HG03039 (cell line): ENCODE results near the gene MEX3D.

Source experiments
- ATAC-seq: cut with Tn5 transposase; IDR thresholded peaks from one replicate; pipeline ENCODE4 v1.9.1; 2021; ENCODE audit warnings: mild to moderate bottlenecking, moderate library complexity; ENCODE audit not compliant: unreplicated experiment

The MEX3D gene

DNA sequence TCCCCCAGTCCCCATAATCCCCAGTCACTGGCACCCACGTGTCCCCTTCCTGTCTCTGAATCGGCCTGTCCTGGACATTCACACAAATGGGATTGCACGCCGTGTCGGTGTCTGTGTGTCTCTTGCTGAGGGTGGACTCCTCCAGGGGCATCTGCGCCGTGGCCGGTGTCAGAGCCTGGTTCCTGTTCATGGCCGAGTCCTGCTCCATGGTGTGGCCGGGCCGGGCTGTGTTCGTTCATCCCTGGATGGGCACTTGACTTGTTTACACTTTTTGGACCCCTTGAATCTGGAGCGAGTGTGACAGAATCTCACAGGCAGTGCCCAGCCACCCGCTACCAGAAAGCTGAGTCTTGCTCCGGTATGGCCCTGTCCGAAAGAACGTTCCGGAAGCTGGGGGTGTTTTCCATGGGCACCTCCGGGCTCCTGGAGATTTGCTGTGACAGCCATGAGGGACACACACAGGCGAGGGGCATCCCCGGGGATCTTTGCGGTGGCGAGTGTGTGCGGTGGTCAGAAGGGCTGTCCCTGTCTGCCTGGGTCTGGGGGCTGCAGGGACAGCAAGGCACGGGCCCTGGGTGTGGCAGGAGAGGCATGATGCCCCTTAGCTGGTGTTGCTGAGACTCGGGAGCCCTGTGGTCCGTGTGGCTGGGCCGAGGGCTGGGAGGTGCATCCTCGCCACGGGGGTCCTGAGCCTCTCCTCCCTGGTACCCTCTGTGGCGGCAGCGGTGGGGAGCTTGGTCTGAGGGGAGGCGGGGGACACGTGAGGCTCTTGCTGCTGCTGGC, 6.4 kb upstream of the MEX3D start:
- no peak for ATAC-seq

DNA sequence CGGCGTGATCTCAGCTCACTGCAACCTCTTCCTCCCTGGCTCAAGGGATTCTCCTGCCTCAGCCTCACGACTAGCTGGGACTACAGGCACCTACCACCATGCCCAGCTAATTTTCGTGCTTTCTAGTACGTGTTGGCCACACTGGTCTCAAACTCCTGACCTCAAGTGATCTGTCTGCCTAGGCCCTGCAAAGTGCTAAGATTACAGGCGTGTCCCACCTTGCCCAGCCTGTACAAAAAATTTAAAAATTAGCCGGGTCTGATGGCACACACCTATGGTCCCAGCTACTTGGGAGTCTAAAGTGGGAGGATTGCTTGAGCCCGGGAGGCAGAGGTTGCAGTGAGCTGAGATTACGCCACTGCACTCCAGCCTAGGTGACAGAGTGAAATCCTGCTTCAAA, 4.7 kb upstream of the MEX3D start:
- no peak for ATAC-seq

DNA sequence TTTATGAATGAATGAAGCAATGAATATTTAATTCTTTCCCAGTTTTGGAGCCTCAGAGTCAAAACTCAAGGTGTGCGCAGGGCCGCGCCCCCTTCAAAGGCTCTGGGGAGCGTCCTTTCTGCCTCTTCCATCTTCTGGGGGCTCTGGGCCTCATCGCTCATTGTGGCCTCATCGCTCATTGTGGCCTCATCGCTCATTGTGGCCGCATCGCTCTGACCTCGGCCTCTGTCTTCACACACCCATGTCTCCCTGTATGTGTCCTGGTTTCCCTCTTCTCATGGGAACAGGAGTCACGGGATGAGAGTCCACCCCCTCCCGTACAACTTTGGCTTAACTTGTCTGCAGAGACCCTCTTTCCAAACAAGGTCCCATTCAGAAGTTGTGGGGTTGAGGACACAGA, 3.2 kb upstream of the MEX3D start:
- no peak for ATAC-seq

DNA sequence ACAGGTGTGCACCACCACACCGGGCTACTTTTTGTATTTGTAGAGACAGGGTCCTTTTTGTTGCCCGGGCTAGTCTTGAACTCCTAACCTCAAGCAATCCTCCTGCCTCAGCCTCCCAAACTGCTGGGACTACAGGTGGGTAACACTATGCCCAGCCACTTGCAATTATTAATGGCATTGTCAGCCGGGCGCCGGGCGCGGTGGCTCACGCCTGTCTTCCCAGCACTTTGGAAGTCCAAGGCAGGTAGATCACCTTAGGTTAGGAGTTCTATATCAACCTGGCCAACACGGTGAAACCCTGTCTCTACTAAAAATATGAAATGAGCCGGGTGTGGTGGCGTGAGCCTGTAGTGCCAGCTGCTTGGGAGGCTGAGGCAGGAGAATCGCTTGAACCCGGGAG, 2.7 kb upstream of the MEX3D start:
- ATAC-seq: no peak

DNA sequence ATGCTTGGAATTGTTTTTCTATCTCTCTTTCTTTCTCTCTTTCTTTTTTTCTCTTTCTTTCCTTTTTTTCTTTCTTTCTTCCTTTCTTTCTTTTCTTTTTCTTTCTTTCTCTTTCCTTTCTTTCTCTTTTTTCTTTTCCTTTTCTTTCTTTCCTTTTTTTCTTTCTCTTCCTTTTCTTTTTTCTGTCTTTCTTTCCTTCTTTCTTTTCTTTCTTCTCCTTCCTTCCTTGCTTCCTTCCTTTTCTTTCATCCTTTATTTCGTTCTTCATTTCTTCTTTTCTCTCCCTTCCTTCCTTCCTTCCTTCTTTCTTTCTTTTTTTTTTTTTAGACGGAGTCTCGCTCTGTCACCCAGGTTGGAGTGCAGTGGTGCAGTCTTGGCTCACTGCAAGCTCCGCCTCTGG, 1.9 kb upstream of the MEX3D start:
- ATAC-seq: no peak

DNA sequence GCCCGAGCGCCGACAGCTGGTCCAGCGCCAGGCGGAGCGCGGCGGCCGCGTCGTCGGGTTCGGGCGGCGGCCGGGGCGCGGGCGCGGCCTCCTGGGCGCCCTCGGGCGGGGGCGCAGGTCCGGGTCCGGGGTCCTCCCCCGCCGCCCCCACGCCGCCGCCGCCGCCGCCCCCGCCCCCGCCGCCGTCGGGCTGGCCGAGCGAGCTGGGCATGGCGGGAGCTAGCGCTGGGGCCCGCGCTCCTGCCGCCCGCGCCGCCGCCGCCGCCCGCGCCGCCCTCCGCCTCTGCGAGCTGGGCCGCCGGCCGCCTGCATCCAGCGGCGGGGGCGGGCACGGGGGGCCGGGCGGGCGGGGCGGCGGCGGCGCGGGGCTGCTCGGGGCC, 287 bp downstream of the MEX3D start:
- ATAC-seq: peak; percentile 3

DNA sequence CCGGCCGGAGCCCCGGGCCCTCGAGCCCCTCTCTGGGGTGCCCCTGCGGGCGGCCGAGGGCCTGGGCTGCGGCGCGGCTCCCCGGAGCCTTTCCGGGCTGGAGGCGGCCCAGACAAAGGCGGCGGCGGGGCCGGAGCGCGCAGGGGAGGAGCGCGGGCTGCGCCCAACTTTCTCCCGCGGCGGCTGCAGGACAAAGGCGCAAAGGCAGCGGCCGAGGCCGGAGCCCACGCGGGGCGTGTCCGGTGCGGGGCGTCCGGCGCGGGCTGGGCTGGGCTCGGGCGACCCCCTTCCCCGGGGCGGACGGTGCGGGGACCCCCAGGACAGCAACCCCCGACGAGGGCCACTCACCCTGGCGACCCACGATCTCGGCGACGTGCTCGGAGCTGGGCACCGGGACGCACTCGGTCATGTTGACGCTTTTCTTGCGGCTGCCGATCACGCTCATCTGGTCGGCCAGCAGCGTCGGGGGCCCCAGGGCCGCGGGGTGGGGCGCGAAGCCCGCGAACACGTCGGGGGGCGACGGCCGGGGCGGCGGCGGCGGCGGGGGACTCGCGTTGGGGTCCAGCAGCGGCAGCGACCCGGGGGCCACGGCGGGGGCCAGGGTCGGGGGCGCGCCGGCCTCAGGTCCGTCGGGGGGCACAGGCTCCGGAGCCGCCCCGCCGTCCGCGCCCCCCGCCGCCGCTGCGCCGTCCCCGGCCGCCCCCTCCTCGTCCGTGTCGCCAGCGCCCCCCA, 843 bp downstream of the MEX3D start:
- no peak for ATAC-seq

DNA sequence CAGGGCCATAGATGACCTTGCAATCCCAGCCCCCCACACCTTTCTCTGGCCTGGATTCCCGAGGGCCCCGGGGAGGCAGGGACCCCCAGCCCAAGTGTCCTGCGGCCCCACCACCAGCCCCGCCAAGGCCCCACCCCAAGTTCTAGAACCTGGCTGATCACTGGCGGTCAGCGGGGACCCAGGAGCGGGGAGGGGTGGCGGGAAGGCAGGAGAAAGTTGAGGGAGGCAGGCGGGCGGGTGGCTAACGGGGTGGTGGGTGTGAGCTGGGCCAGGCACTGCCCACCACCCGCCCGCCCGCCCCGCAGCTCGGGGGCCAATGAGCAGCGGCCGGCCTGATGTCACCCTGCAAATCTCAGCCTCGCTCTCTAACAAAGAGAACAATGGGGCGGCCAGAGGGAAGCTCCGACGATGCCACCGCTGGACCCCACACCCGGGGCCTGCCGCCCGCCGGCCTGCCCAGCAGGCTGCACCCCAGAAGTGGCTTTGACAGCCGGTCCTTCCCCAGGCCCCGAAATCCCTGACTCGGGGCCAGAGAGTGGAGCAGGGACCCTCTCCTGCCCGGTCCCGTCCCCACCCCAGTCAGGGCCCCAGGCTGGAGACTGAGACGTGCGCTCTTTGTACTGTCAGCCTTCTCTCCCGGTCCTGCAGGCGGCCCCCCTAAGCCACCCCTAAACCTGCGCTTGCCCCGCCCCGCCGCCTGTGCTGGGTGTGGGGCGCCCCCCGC, 1.6 kb downstream of the MEX3D start:
- no peak for ATAC-seq

DNA sequence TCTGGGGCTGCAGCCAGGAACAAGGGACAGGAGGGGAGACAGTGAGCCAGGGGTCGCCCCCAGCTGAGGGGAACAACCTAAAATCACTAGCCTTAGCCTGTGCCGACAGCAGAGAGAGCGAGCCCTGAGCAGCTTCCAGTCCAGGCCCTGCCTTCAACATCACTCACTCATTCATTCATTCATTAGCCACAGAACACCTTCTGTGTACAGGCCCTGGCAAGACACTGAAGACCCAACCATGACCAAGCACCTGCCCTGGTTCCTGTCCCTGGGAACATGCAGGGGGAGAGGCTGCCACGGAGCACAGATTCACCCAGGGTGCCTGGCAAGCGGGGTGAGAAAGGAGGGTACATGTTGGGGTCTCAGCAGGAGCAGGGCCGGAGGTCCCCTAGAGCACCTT, 4.9 kb downstream of the MEX3D start:
- ATAC-seq: no peak

DNA sequence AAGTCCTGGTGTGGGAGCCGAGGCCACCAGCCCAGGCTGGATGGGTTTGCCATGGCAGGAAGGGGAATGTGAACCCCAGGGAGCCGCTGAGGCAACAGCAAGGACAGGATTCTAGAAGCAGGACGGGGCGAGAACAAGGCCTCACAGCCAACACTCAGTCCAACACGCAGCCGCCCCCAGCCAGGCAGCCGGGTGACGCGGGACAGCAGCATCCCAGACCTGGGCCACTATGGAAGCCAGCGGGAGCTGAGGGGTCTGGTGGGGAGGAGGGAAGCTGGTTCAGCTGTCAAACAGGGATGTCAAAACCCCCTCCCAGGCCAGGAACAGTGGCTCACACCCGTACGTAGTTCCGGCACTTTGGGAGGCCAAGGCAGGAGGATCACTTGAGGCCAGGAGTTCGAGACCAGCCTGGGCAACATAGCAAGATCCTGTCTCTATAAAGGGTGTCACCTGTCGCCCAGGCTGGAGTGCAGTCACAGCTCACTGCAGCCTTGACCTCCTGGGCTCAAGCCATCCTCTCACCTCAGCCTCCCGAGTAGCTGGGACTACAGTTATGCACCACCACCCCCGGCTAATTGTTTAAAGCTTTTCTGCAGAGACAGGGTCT, 6.8 kb downstream of the MEX3D start:
- no peak for ATAC-seq

DNA sequence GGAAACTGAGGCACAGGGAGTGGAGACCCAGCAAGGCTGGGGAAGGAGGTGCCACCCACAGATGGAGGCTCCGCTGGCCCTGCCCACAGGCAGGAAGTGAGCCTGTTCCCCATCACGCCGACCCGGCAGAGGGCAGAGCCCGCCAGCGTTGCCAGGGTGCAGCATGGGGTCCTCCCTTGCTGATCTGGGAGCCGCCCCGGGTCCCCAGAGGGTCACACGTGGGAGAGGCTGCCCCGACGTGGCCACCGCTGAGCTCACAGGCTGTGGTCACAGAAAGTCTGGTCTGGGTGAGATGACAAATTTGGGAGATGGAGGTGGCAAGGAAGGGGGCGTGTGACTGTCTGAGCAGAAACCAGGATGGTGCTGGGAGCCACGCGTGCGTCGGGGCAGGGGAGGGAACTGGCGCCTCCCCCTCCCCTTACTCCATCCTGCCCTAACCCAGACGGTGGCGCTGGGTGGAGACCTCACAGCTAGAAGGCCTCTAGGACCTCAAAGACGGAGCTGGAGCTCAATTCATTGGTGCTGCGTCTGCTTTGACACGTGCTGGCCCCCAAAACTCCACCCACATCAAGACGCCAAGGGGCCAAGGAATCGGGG, 7.7 kb downstream of the MEX3D start:
- ATAC-seq: no peak

DNA sequence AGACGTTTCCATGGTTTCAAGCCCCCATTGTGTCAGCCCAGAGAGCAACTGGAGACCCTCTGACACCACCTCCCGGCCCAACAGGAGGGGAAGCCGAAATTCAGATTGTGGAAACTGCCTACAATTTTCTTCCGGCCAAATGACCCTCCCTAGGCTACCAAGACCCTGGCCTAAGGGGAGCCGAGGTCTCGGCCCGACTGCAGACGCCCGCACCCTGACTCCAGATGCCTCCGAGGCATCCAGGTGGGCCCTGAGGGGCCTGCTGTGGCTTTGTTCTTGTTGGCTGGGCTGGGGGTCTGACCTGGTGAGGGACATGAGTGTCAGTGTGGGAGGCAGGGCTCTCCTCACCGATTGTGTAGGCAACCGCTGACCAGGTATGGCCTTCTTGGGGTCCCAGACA, 9.6 kb downstream of the MEX3D start:
- ATAC-seq: no peak

DNA sequence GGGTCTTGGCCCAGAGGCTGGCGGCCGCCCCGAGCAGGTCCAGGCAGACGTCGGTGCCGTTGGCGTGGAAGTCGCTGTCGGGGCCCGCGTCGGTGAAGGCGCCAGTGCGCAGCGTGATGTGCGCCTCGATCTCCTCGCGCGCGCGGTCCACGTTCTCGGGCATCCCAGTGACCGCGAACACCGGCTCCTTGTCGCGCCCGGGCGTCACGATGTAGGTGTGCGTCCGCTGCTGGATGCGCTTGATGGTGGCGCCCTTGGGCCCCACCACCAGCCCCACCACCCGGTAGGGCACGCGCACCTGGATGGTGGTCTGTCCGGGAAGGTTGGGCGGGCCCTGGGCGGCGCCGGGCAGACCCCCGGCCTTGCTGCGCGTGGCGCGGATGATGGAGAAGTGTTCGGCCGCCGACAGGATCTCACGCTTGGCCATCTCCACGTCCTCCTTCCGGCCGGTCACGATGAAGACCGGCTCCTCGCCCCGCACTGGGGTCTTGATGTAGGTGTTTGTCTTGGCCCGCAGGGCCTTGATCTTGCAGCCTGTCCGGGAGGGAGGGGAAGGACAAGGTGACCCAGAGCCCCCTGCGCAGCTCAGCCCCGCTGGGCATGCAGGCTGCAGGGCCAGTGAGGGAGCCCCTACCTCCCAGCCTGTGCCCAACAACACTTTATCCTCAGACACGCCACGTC, 11.6 kb downstream of the MEX3D start:
- no peak for ATAC-seq

DNA sequence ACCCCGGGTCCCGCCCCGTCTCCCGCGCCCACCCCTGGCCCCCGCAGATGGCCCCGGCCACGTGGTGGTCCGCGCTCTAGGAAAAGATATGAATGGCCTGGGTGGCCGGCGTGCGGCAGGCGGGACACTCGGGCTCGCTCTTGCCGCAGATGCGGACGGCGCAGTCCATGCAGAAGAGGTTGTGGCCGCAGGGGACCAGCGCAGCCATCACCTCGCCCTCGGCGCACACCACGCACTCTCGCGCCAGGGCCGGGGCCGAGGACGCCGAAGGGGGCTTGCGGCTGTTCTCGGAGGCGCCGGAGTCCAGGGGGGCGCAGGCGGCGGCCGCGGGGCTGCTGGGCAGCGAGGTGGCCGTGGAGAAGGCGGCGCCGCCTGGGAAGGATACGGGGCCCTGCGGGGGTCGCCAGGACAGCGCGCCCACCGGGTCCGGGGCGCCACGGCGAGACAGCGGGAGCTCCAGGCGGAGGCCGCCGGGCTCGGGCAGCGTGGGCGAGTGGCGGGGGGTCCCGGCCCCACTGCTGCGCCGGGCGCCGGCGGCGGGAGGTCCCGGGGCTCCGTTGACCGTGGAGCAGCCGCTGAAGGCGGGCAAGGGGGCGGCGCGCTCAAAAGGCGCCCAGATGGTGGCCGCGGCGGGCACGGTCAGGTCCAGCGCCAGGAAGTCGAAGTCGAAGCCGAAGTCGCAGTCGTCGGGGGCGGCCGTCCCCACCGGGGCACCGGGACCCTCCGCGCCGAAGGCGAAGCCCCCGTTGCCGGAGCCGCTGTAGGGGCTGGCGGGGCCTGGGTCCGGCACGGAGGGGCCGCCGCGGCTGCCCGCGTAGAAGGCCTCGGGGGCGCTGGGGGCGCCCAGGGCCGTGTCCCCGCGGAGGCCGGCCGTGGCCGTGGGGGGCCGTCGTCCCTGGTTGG, 12.4 kb downstream of the MEX3D start:
- ATAC-seq: no peak

DNA sequence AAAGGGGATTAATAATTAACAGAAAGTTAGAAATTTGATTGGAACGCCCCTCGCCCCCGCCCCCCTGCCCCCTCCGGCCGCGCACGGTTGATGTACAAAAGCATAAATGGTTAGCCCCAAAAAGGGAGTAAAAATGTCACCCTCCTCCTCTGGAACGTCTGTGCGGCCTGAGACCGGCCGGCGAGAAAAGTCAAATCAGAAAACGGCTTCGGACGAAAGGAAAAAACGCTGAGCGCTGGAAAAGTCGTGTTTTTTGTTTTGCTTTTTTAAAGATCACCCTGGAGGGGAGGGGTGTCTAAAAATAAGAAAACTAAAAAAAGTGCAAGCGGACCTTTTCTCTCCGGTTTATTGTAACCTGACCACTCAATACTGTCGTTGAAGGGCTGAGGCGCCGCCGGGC, 13.2 kb downstream of the MEX3D start:
- no peak for ATAC-seq

DNA sequence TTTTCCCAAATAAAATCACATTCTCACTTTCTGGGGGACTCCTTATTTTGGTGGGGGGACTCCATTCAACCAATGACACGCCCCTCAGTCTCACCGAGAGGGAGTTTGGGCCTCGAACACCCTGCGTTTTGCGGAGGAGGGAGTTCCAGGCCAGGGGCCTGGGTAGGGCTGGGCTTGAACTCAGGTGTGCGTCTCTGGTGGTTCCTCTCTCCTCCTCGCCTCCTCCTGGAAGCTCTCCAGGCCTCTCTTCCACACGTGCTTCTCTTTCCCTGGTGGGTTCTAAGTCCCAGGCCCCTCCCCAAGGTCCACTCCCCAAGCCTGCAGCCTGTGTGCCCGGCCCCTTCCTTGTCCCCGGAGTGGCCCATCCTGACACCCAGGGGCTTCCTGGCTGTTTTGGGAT, 14.7 kb downstream of the MEX3D start:
- no peak for ATAC-seq

DNA sequence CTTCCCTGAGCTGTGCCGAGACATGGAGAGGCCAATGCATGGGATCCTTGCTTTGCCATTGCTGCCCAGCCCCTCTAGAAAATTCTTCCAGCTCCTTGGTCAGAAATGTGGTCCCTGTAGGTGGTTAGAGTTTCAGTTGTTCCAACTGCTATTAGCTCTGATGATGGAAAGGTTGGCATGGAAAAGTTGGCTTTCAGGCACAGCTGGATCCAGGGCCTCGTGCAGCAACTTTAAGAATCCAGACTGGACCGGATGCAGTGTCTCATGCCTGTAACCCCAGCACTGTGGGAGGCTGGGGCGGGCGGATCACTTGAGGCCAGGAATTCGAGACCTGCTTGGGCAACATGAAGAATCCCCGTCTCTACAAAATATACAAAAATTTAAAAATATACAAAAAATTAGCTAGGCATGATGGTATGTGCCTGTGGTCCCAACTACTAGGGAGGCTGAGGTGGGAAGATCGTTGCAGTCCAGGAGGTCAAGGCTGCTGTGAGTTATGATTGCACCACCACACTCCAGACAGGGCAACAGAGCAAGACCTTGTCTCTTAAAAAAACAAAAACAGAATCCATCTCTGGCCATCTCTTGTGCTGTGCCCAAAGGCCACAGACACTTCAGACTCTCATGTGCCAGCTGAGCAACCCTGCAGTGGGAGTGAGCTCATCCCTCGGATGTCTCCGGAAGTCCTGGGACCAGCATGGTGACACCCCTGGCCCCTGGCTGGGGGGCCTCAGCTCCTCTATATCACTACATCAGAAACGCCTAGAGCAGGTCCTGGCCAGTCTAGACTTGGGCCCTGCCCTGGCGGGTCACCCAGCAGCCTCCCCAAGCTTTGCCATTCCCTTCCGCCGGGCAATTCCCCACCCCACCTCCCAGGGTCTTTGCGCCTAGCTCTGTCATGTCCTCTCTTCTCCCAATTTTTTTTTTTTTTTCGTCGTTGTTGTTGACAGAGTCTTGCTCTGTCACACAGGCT, 16.8 kb downstream of the MEX3D start:
- no peak for ATAC-seq

DNA sequence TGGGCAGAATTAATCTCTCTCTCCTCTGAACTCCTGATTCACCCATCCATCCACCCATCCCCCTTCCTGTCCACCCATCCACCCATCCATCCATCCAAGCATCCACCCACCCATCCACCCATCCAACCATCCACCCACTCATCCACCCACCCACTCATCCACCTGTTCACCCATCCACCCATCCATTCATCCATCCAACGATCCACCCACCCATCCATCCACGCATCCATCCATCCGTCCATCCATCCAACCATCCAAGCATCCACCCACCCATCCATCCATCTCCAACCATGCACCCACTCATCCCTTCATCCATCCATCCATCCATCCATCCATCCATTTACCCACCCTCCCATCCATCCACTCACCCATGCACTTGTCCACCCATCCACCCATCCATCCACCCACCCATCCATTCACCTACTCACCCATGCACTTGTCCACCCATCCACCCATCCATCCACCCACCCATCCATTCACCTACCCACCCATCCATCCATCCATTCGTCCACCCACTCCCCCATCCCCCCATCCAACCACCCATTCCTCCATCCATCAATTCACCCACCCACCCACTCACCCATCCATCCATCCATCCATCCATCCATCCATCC, 18.7 kb downstream of the MEX3D start:
- no peak for ATAC-seq
